ENCODE results near the gene JAKMIP1. TPM values are rescaled to one million over a fixed set of nuclear protein-coding genes. Genes with fewer than 3 reads are reported as not detected.

The JAKMIP1 gene
- total and polyA plus RNA-seq, 2 of the 13 experiments (the other 11 are each of a cell fraction or from before 2014, with no cell fraction given) = not detected

- TF ChIP-seq ZFX (CRISPR knock-in tag; IDR thresholded peaks at IDR 0.05; ENCODE audit: low read depth) = no peak
These were observed 88.9 kb downstream of the JAKMIP1 start (continued) for GRCh38 chr4:6111354-6111960.

GRCh38 chr4:6110681-6111353 lies 89.5 kb downstream of the JAKMIP1 start:
- Histone ChIP-seq H3K9ac (ENCODE audit: insufficient read depth, low read depth, low read length) (no peak overlapping the region), H3K27me3 (ENCODE audit: control insufficient read depth in 1 of 2, insufficient read depth in 2 of 2, low read length in 2 of 2) (peaks cover 9 to 26% of the 10 kb centered on the region in 2 experiments; a peak in 4 of 5 replicates), H3K27ac (ENCODE audit: extremely low read length, insufficient read depth, low read length) (no peak overlapping the region), H3K36me3 (replicated peaks in 1 of 2; ENCODE audit: control insufficient read depth in 1 of 2, insufficient read depth in 2 of 2, low read length in 2 of 2) (no peaks in the 10 kb centered on the region), H3K9me3 (ENCODE audit: low read length) (no peaks in the 10 kb centered on the region), H4K20me1 (ENCODE audit: insufficient read depth, low read length) (0 out of 2 replicates have a peak, but pooled peaks cover 4% of the 10 kb centered on the region), H2AFZ (ENCODE audit: low read length) (no peak overlapping the region), H3K4me1 (ENCODE audit: insufficient read depth, low read length) (no peaks in the 10 kb centered on the region), H3K79me2 (ENCODE audit: insufficient read depth, low read length) (no peaks in the 10 kb centered on the region), H3K4me3 (replicated peaks in 1 of 3; ENCODE audit: insufficient read depth in 1 of 3, low read depth in 2 of 3, low read length in 3 of 3) (no peak overlapping the region), H3K4me2 (ENCODE audit: low read depth, low read length) (no peak overlapping the region)
- no TSS peak for BruUV-seq (replicated peaks)
- ChIA-PET POLR2A (no interaction called here), CTCF (ENCODE audit: low intra/inter-chr PET ratio, low total read pairs) (no interaction called here)
- ATAC-seq (peak; percentile 33; the same call in 1 of the 3 replicates), DNase-seq (ENCODE audit: low spot score) (no peak), FAIRE-seq (no peak)
- WGBS (ENCODE audit: low lambda C conversion rate) = 100% methylated on average over 1 of the region's 8 CpGs
- intact Hi-C loops (cut with micrococcal nuclease; ENCODE audit: unreplicated experiment) = no loop called here
- in situ Hi-C loops (cut with HindIII; ENCODE audit: extremely low pct_ligation_motif_present, low pct_unique_long_range_greater_than_20kb) = no loop called here
- TF ChIP-seq HOXA9 (CRISPR knock-in tag; IDR thresholded peaks at IDR 0.05; ENCODE audit: borderline replicate concordance) = no peak
- TF ChIP-seq THAP11 (CRISPR knock-in tag; IDR thresholded peaks at IDR 0.05) = no peak
- TF ChIP-seq ZMAT3 (CRISPR knock-in tag; conservative IDR thresholded peaks at IDR 0.05) = no peak
- no peak for TF ChIP-seq CTCF (CRISPR knock-in tag; IDR thresholded peaks at IDR 0.05)
- no peak for TF ChIP-seq MED8 (CRISPR knock-in tag; IDR thresholded peaks at IDR 0.05; ENCODE audit: insufficient replicate concordance)
- TF ChIP-seq RXRA (CRISPR knock-in tag; IDR thresholded peaks at IDR 0.05) = no peak
- no peak for TF ChIP-seq PRDM15 (CRISPR knock-in tag; IDR thresholded peaks at IDR 0.05)
- TF ChIP-seq DNMT1 (CRISPR knock-in tag; IDR thresholded peaks at IDR 0.05) = no peak
- no peak for TF ChIP-seq FOXP1 (IDR thresholded peaks at IDR 0.05)
- TF ChIP-seq FOXP1 (CRISPR knock-in tag; IDR thresholded peaks at IDR 0.05) = no peak
- no peak for TF ChIP-seq TBL1XR1 (IDR thresholded peaks at IDR 0.05; ENCODE audit: borderline replicate concordance, low read length, partially characterized antibody)
- TF ChIP-seq ZNF281 (CRISPR knock-in tag; IDR thresholded peaks at IDR 0.05; ENCODE audit: borderline replicate concordance) = no peak
- no peak for TF ChIP-seq DMAP1 (CRISPR knock-in tag; IDR thresholded peaks at IDR 0.05)
